A673 (cell line): ENCODE measurements around the gene THUMPD3.

Source experiments
- CTCF ChIP-seq: fragments of 300-800, 200-600 bp; sonication (generic); conservative IDR thresholded peaks from 2 replicates; pipeline ENCODE4 v1.5.1; 2017; ENCODE audit warnings: low read depth, mild to moderate bottlenecking, antibody characterized with exemption, low read length, moderate library complexity, mixed read lengths
- EZH2 ChIP-seq: fragments of 200-600 bp; sonication (generic); IDR thresholded peaks from 2 replicates; pipeline ENCODE4 v1.6.1; 2017; ENCODE audit warnings: borderline replicate concordance, low read depth, mild to moderate bottlenecking, mixed read lengths, antibody characterized with exemption, low read length; ENCODE audit not compliant: poor library complexity, severe bottlenecking

- no peak for TF ChIP-seq EZH2
- no peak for TF ChIP-seq CTCF
Observed at GRCh38 chr3:9386501-9387321, 23.9 kb downstream of the THUMPD3 start.
